GM12874 (cell line): ENCODE measurements around the gene LIG3.

Experiments used
- CTCF ChIP-seq: IDR thresholded peaks from 2 replicates; pipeline ENCODE4 v1.5.1; 2011; ENCODE audit warnings: low read depth, mild to moderate bottlenecking, control low read depth, low read length, moderate library complexity; ENCODE audit not compliant: insufficient read depth

LIG3 gene

GRCh38 chr17:35056013-35056412, 75.7 kb downstream of the LIG3 start:
- no peak for TF ChIP-seq CTCF

- TF ChIP-seq CTCF: no peak
Observed at GRCh38 chr17:35057332-35057915, 77.1 kb downstream of the LIG3 start.
